Brain pericyte (primary cell): ENCODE data around the gene SLC4A1.

ENCODE experiments used
- DNase-seq: peaks from one replicate; pipeline ENCODE4 v3.0.0-alpha.2; 2012; ENCODE audit warnings: low read depth, low spot score

Gene SLC4A1

DNA sequence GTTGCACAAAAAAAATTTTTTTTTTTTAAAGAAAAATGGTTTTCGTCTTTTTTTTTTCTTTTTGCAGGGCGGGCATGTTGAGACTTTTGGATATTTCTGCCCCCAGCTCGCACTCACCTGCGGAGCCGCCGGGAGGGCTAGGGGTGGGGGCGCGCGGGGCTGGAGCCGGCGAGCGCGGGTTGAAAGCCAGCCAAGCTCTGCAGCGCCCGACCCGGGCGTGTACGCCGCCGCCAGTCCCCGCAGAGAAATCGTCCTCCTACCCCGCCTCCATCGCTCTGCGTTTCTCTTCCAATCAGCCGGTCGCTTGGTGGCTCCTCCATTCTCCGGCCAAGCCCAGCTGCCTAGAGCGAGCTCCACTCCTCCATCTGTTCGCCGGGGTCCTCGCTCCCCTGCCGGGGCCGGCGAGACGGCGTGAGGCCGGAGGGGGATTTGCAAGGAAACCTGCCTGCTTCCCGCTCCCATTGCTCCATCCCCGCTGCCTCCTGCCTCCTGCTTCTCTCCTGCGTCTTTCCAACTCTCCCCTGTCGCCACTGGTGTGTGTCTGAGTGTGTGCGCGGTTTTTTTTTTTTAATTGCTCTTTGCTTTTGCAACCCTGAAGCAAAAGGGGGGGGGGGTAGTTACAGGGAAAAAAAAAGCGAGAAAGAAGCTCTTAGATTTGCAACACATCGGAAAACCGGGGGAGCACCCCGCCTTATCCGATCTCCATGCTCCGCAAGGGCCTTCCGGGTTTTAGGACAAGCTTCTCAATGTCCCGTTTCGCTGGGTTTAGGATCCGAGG lies 46.7 kb downstream of the SLC4A1 start:
- no peak for DNase-seq

DNA sequence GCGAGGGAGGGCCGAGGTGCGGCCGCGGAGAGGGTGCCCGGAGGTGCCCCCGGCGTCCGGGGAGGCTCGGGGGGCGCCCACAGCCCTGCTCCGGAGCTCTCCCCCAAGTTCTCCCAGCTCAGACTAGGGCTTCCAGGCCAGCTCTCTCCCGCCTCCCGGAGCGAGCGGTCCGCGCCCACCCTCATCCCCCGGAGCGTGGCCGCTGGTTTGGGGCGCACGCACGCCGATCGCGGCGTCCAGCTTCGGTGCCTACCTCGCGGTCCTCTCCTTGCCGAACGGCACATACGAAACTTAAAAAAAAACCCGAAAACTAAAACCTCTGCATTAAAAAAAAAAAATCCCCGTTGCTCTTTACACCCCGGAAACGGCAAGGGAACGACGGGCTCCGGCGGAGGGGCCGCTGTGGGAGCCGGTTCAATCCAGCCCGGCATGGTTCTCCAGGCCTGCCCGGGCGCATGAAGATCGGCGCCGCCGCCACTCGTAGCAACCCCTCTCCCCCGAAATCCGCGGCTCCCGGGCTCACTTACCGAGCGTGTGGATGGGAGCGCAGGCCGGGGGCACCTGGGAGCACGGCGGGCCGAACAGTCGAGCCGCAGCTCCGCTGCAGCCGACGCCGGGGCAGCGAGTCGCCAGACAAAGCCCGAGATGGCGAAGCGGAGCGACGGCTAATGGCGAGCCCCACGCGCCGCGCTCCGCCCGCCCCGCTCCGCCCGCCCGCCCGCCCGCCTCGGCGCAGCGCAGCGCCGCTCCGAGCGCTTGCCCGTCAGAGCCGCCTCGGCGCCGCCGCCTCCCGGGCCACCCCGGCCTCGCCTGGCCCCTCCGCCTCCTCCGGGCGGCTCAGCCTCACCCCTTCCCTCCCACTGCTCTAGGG lies 47.5 kb downstream of the SLC4A1 start:
- no peak for DNase-seq

DNA sequence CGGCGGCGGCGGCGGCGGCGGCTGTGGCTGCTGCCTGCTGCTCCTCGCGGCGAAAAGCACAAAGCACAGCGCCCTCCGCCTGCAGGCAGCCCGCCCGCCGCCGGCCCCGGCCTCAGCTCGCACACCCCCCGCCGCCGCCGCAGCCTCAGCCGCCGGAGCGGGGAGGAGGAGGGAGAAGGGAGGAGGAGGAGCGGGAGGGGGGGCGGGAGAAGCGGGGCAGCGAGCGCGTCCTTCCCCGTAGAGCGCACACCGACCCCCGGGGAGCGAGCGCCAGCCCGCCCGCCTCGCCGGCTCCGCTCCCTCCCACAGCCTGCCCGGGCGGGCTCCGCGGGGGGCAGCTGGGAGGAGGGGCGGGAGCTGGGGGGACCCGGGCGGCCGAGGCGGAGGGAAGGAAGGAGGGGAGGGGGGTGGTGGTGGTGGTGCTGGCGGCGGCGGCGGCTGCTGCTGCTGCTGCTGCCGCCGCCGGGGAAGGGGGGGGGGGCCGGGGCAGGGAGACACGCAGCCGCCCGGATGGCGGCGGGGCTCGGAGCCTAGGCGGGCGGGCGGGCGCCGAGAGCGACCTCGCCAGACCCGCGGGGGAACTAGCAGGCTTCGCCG lies 48.2 kb downstream of the SLC4A1 start, which contains the start of gene UBTF:
TSS of gene UBTF (minus strand) at position 60 of the 597 bp plus-strand sequence. CDS start 1,446 bp downstream, outside the sequence.
- no peak for DNase-seq

DNA sequence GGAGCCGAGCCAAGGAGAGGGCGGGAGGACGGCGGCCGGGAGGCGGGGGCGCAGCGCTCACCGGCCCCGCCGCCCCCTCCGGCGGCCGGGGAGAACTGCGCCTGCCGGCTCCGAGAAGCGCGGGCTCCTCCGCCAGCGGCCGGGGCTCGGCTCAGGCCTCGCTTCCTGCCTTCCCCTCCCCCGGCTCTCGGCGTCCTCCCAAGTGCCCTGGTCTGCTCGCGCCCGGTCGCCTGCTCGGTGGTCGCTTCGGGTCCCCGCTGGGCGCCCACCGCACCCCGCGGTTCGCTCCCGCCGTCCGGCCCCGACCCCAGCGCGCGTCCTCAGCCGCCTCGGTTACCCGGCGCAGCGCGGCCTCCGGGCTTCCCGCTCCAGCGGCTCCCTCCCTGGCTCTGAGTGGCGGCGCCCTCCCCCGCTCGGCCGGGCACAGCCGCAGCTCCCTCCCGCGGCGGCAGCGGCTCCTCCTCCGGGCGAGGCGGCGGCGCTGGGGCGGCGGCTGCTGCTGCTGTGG lies 48.8 kb downstream of the SLC4A1 start:
- DNase-seq = no peak

DNA sequence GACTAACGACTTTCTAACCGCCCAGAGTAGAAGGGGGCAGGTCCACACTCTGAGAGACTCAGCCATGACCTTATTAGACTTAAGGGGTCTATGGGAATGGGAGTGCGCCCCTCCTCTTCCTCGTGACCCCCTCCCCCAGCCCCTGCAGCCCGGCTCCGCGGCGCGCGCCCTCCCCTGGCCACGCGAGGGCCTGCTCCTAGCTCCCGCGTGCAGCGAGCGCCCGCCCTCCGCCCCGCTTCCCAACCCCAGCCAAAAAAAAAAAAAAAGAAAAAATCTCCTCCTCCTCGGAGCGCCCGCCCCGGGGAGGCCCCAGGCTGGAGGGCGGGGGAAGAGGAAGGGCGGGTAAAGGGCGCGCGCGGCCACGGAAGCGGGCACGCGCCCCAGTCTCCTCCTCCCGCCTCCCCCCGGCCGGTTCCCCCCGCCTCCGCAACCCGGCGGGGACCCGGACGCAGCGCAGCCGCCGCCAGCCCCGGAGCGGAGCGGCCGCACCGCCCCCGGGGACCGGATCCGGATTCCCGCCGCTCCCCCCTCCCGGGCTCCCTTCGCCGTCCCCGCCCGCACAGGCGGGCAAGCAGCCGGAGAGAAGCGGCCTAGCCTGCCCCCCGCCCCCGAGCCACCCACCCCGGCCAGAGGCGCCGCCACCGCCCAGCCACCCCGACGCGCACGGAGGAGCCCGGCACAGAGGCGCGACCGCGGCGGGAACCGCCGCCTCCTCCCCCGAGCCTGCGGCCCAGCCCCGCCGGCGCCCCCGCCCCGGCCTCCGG lies 49.4 kb downstream of the SLC4A1 start:
- no peak for DNase-seq

DNA sequence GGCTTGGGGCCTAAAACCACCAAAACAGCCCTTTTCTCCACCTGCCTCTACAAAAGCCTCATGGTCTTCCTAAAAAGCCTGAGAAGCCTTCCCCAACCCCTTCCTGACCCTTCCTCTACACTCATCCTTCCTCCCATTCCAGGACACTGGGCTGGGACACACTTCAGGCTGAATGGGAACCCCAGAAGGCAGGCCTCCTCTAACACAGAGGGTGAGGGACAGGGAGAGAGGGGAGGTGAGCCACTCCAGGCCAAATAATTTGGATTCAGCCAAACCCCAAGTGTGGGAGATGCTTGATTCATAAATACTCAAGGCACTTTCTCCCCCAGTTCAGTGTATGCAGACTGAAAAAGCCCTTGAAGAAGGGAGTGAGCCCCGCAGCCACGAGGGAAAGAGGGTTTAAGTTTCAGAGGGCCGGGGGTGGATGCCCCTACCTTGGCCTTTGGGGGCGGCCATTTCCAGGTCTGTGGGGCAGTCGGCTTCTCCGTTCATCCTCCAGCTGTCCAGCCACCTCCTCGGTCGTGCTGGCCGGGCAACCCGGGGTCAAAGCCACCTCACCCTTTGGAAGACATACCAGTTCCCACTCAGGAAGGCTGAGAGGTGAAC lies 50.1 kb downstream of the SLC4A1 start:
- DNase-seq = no peak

DNA sequence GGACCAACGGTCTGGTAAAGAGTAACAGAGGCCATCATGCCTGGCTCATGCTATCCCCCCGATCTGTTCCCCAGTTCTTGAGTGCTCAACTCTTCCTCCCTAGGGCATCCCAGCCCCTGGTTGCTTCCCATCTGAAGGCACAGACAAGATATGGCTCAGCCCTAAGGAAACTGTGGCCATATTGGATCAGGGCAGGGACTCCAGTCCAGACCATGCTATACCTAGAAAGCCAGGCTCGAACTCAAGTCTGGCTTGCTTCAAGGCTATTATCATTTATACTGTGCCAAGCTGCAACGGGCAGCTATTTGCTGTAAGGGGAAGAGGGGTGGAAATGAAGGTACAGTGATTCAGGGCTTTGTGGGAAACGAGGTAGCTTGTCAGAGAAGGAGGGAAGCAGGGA lies 51.2 kb downstream of the SLC4A1 start:
- DNase-seq = no peak

DNA sequence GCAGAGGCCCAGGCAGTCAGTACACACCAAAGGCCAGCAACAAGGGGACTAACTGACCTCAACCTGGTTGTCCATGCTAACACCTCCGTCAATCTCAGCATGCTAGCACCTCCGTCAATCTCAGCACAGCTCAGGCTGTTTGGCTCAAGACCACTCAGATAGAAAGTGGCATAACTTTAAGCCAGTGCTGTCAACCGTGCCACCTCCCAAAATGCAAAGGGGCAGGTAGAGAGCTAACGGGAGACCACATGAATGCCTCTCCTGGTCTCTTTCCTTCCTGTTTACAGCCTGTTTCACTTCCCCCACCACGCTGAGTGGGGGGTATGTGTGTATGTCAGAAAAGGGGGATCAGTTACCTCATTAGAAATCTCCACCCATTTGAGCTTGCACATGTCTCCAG lies 51.8 kb downstream of the SLC4A1 start:
- DNase-seq = no peak

DNA sequence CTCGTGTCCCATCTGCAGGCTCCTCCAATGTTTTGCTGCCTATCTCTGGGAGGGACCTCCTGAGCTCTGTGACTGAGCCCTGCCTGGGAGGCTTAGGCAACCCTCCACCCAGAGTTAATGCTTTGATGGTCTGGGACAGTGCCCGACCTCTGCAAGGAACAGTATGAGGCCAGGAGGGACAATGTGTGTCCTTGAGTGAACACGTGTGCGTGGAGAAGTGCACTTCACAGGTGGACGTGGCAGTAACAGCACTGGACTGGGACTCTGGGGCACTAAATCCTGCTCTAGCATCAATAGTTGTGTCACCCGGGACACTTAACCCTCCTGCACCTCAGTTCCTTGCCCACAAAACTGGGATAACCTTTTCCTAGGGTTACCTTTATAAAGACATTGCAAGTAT lies 53.0 kb downstream of the SLC4A1 start:
- DNase-seq = no peak

DNA sequence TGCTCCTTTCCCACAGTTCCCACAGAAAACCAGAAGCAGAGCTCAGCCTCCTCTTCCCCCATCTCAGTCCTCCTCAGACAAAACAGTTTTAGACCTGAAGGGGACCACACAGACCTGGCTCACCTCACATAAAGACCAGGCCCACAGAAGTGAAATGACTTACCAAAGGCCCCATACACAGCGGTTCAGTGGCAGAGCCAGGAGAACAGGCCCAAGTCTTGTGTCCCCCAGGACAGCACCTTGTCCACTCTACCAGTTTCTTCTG lies 53.8 kb downstream of the SLC4A1 start:
- no peak for DNase-seq

DNA sequence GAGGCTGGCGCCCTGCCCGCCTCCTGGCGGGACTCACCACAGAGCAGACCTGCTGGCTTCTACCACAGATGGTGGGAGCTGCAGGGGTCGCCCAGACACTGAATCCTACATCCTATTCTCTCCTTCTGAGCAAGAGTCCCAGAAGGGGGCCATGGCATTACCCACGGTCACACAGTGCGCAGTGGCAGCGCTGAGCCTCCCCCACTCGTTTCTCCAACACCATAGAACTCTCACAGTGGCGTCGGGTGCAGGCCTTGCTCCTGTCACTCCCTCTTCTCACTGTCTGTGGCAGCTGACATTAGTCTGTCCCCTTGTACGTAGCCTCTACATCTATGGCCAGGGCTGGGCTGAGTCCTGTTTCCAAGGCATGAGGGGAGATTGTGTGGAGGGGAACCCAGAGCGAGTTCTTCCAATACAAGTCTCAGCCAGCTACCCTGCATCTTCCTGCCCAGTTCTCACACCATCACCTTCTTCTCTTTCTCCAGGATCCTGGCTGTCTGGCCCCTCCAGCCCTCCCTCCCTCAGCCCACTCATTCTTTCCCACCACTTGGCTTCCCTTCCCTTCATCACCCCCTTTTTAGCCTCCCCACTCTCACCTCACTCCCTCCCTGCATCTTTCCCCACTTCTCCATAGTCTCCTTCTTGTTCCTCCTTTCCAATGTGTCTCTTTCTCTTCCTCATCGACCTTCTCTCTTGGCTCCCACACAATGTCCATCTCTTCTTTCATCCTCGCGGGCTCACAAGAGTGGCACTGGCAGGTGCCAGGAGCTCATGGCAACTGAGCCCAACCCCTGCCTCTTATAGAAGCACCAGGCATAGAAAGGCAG lies 54.3 kb downstream of the SLC4A1 start:
- no peak for DNase-seq

DNA sequence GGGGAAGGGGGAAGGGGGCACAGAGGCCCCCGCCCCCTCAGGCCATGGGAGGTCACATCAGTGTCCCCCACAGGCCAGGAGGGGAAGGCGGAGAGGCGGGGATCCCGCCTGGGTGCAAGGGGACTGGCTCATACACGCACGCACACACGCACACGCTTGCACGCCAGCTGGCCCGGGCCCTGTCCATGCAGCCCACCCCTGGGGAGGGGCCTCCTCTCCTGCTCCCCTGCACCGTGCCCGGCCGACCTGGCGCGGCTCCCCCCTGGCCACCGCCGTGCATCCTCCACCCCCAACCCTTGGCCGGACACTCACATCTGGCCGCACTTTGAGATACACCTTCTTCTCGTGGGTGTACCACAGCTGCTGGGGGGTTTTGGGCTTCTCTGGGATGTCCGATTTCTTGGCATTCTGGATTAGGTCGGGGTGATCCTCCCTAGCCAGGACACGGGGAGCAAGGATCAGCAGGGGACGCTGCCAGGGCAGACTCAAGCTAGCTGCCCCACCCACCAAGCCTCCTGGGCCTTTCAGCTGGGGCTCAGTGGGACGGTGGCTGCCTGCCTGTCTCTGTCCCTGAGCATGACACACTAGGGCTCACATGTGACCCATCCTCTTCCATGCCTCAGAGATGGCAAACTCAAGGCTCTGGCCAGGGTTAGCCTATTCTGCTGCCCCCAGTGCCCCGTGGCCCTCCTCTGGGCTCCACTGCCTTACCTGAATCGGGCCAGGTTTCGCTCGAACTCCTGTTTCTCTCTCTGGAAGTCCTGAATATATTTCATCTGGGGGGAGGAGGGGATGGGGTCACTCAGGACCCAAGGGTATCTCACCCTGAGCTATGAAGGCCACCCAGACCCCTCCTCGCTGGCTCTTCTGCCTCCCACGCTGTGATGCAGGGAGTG lies 55.2 kb downstream of the SLC4A1 start:
- no peak for DNase-seq

DNA sequence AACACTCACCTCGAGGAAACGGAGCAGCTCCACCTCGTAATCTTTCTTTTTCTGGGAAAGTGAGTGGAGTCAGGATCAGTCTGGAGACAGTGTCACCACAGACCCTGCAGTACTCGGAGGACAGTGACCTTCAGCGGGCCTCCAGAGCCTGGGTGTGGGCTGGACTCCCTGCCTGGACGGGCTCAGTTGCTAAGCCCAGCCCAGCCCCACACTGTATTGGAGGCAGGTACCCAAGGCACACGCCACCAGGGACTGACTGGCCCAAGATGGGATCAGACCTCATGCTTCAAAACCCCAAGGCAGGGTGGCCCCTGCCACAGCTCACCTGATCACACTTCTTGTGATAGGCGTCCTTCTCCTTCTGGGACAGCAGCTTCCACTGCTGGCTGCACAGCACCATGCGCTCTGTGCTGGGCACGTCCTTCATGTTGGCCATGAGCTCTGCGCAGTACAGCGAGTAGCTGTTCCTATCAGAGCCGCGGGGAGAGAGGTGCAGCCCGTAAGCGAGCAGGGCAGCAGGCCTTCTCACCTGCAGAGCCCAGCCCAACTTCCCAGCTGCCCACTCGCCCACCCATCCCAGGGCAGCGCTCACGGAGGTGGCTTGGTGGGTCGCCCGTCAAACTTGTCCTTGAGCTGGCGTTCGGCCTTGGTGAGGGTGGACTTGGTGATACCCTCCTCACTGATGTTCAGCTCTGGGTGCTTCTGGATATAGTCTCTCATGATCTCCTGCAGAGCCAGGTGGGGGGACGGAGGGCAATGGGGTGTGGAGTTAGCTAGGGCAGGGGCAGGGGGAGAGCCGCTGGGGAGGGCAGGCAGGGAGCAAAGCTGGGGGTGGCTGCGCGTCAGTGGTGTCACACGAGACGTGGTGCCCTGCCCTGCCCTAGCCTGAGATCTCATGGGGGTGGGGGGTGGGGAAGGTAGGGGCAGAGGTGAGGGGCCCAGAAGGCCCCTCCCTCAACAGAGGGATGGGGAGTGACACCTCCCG lies 56.4 kb downstream of the SLC4A1 start:
- no peak for DNase-seq

DNA sequence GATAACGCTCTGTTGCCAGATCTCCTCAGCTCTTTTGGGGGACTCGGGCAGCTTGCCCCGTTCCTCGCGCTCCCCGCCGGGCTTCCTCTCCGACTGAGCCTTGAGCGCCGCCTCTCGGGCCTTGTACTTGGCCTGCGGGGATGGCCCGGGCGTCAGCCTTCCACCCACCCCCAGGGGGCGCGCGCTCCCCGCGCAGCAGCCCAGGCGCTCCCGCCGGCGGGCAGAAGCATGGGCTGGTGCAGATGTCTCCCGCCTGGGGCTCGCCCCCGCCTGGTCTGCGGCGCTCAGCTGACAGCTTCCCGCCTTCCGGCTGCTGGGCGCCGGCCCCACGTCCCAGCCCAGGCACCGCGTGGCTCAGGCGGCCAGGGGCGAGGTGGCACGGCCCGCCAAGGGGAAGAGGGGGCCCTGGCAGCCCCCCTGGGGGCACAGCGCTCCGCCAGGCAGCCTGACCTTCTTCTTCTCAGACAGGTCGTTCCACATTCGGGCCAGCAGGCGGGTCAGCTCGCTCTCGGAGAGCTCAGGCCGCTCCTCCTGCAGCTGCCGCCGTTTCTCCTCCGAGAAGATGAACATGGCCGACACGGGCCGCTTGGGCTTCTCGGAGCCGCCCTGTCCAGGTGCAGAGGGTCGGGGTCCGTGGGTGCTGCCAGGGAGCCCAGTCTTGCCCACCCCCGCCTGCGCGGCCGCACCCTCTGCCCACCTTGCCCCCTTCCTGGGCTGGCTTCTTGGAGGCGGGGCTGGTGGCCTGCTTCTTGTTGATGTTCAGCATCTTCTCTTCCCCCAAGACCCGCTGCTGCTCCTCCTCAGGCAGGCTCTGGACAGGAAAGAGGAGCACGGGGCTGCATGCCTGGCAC lies 57.4 kb downstream of the SLC4A1 start:
- peak; percentile 64 for DNase-seq

DNA sequence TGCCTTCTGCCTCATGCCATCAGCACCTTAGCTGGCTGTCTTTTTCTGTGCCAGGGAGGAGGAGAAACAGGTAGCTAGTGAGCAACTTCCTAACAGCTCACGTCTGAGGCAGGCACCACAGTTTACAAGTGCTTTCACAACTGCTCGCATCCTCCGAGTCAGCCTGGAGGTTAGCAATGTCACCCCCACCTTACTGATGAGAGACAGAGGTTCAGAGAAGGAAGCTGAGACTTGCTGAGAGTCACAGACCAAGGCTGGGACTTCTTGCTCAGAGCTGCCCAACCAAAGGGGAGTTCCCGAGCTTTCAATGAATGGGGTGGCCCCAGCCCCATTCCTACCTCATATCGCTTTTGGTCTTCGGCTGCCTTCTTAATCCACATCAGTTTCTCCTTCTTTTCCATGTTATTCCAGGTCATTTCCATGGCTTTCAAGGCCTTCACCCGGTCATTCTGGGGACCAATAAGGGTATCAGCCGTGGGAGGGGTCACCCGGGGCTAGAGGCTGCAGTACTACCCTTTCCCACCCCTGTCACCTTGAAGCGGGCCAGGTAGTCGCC lies 58.1 kb downstream of the SLC4A1 start:
- no peak for DNase-seq

DNA sequence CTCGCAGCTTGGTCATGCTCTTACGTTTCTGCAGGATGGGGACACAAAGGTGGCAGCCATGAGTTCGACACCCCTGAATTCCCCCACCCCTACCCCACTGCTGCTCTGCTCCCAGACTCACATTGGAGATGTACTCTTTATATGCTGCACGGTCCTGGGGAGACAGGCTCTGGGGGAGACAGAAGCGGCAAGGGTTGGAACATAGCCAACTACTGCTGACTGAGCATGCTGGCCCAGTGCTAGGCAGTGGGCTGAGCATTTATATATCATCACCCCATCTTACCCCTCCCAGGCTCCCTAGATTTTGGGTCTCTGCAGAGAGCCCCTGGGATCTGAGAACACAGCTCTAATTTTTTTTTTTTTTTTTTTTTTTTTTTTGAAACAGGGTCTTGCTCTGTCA lies 60.2 kb downstream of the SLC4A1 start:
- DNase-seq = no peak

DNA sequence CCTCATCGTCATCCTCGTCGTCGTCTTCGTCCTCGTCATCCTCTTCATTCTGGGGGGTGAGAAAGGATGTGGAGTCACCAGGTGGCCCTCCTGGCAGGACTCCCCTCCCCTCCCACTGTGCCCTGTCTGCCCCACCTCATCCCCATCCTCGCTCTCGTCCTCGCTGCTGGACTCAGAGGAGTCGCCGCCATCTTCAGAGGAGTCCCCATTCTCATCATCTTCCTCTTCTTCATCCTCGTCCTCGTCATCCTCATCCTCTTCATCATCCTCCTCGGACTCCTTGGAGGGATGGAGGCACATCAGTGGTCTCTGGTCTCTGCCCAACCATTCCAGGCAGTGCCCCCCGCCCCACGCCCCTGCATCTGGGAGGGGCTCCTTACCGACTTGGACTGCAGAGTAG lies 60.6 kb downstream of the SLC4A1 start:
- no peak for DNase-seq
